Measurements from ENCODE around the gene AMTN.

- TF ChIP-seq CTCF (IDR thresholded peaks at IDR 0.05) = no peak
- TF ChIP-seq POLR2A (IDR thresholded peaks at IDR 0.05) = no peak
- TF ChIP-seq POLR2AphosphoS5 (IDR thresholded peaks at IDR 0.05; ENCODE audit: insufficient read depth in 1 of 2, low read depth in 1 of 2) = no peak
These were observed 15.4 kb downstream of the AMTN start for GRCh38 chr4:70533791-70534190.
